Measurements from ENCODE around the gene PRKCD. TPM values are rescaled to one million over a fixed set of nuclear protein-coding genes. Genes with fewer than 3 reads are reported as not detected.

Gene PRKCD
- total and polyA plus RNA-seq, 2 experiments from 2014 or later = 1.8 to 9.6 TPM

GRCh38 chr3:53122933-53123305 lies 38.1 kb upstream of the PRKCD start:
- Histone ChIP-seq H3K4me2 (ENCODE audit: unreplicated experiment) (no peak overlapping the region), H3K27ac (no peak overlapping the region), H3K36me3 (ENCODE audit: low read depth) (peaks cover 48% of the 10 kb centered on the region), H3K9ac (no peak overlapping the region), H3K4me3 (no peak overlapping the region), H4K20me1 (ENCODE audit: insufficient read depth) (no peaks in the 10 kb centered on the region), H3K27me3 (replicated peaks; ENCODE audit: insufficient read depth) (no peaks in the 10 kb centered on the region), H3K79me2 (ENCODE audit: insufficient read depth) (peaks cover 7% of the 10 kb centered on the region; the same call in 1 of the 2 replicates), H3K4me1 (ENCODE audit: insufficient read depth) (no peaks in the 10 kb centered on the region), H3F3A (ENCODE audit: insufficient read depth) (no peaks in the 10 kb centered on the region), H2AFZ (no peak overlapping the region), H3K9me3 (ENCODE audit: low read depth) (no peaks in the 10 kb centered on the region), H3K9me2 (ENCODE audit: insufficient read depth) (no peaks in the 10 kb centered on the region)
- no peak for DNase-seq
- WGBS, 2 experiments (ENCODE audit: low coverage in 1 of 2, low lambda C conversion rate in 2 of 2, missing lambda C conversion rate in 2 of 2) = 94 to 100% methylated on average over 1 of the region's 1 CpG
- in situ Hi-C loops (cut with MboI) = no loop called here
- TF ChIP-seq EZH2phosphoT487 (IDR thresholded peaks at IDR 0.05; ENCODE audit: insufficient read depth, low read depth) (no peak), EZH2 (IDR thresholded peaks at IDR 0.05; ENCODE audit: insufficient read depth, poor library complexity, severe bottlenecking) (no peak)

DNA sequence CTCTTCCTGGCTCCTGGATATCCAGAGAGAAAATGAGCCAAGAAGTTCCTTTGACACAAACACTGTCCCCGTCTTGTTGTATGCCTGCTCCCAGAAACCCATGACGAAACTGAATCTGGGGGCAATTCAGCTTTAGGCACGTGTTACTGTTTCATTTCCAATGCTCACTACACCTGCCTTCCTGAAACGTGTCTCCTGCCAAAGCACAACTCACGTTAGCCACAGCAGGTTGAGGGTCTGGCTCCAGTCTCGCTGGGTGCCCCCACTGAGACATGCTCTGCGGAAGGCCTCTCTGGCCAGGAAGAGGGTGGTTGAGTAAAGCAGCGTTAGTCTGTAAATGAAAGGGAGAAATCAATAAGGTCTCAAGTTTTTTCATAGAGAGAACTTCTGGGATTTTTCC lies 37.5 kb upstream of the PRKCD start:
- no peak overlapping the region for H3K4me3 ChIP-seq
- no peaks in the 10 kb centered on the region for H3K4me1 ChIP-seq (ENCODE audit: insufficient read depth)
- H3F3A ChIP-seq (ENCODE audit: insufficient read depth) = no peaks in the 10 kb centered on the region
- H3K27me3 ChIP-seq (replicated peaks; ENCODE audit: insufficient read depth) = no peaks in the 10 kb centered on the region
- no peaks in the 10 kb centered on the region for H3K9me2 ChIP-seq (ENCODE audit: insufficient read depth)
- no peak overlapping the region for H3K4me2 ChIP-seq (ENCODE audit: unreplicated experiment)
- TF ChIP-seq EZH2 (IDR thresholded peaks at IDR 0.05; ENCODE audit: insufficient read depth, poor library complexity, severe bottlenecking) (no peak), EZH2phosphoT487 (IDR thresholded peaks at IDR 0.05; ENCODE audit: insufficient read depth, low read depth) (no peak)
- no peaks in the 10 kb centered on the region for H3K9me3 ChIP-seq (ENCODE audit: low read depth)
- 89 to 91% methylated on average over 8 of the region's 8 CpGs for WGBS, 2 experiments (ENCODE audit: low coverage in 1 of 2, low lambda C conversion rate in 2 of 2, missing lambda C conversion rate in 2 of 2)
- H3K79me2 ChIP-seq (ENCODE audit: insufficient read depth) = peaks cover 12% of the 10 kb centered on the region
- in situ Hi-C loops (cut with MboI) = no loop called here
- no peak overlapping the region for H3K27ac ChIP-seq
- no peak overlapping the region for H3K9ac ChIP-seq
- H3K36me3 ChIP-seq (ENCODE audit: low read depth) = peaks cover 43% of the 10 kb centered on the region
- H4K20me1 ChIP-seq (ENCODE audit: insufficient read depth) = no peaks in the 10 kb centered on the region
- no peak for DNase-seq
- no peak overlapping the region for H2AFZ ChIP-seq

- peaks cover 17% of the 10 kb centered on the region for H3K79me2 ChIP-seq (ENCODE audit: insufficient read depth)
- peaks cover 39% of the 10 kb centered on the region for H3K36me3 ChIP-seq (ENCODE audit: low read depth)
- in situ Hi-C loops (cut with MboI) = no loop called here
- no peak for TF ChIP-seq EZH2 (IDR thresholded peaks at IDR 0.05; ENCODE audit: insufficient read depth, poor library complexity, severe bottlenecking)
- H3K9me3 ChIP-seq (ENCODE audit: low read depth) = no peaks in the 10 kb centered on the region
- no peaks in the 10 kb centered on the region for H3K27me3 ChIP-seq (replicated peaks; ENCODE audit: insufficient read depth)
- H3F3A ChIP-seq (ENCODE audit: insufficient read depth) = no peaks in the 10 kb centered on the region
- no peaks in the 10 kb centered on the region for H3K9me2 ChIP-seq (ENCODE audit: insufficient read depth)
- no peak overlapping the region for H3K9ac ChIP-seq
- 0 out of 2 replicates have a peak, but pooled peaks cover under 1% of the 10 kb centered on the region for H3K4me1 ChIP-seq (ENCODE audit: insufficient read depth)
- no peak overlapping the region for H3K27ac ChIP-seq
- no peaks in the 10 kb centered on the region for H4K20me1 ChIP-seq (ENCODE audit: insufficient read depth)
- no peak for DNase-seq
- H3K4me2 ChIP-seq (ENCODE audit: unreplicated experiment) = no peak overlapping the region
- WGBS, 2 experiments (ENCODE audit: low coverage in 1 of 2, low lambda C conversion rate in 2 of 2, missing lambda C conversion rate in 2 of 2) = 94 to 97% methylated on average over 6 of the region's 6 CpGs
- no peak overlapping the region for H2AFZ ChIP-seq
- H3K4me3 ChIP-seq = no peak overlapping the region
Observed at GRCh38 chr3:53123953-53124352, 37.1 kb upstream of the PRKCD start.

DNA sequence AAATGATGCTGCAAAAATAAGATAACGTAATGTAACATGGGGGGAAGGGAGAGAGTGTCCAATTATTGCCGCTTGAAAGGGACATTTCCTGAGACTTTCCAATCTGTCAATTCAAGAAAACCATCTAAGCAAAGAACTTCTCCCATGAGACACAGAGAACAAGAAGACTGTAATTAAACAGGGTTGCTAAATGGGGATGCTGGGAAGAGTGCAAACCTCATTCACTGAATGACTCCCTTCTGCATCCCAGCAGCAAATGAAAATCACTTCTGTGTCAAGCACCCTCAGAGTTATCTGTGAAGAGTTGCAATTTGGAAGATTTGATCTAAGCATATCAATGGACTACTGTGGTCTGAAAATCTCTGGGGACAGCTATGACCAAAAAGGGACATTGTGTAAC lies 34.4 kb upstream of the PRKCD start:
- Histone ChIP-seq H2AFZ (no peak overlapping the region), H3K9me3 (ENCODE audit: low read depth) (no peaks in the 10 kb centered on the region), H3K9me2 (ENCODE audit: insufficient read depth) (no peaks in the 10 kb centered on the region), H3F3A (ENCODE audit: insufficient read depth) (peaks cover 7% of the 10 kb centered on the region), H3K4me2 (ENCODE audit: unreplicated experiment) (no peak overlapping the region), H3K4me1 (ENCODE audit: insufficient read depth) (peaks cover 14% of the 10 kb centered on the region), H4K20me1 (ENCODE audit: insufficient read depth) (no peaks in the 10 kb centered on the region), H3K27me3 (replicated peaks; ENCODE audit: insufficient read depth) (no peaks in the 10 kb centered on the region), H3K27ac (no peak overlapping the region), H3K79me2 (ENCODE audit: insufficient read depth) (peaks cover 30% of the 10 kb centered on the region), H3K36me3 (ENCODE audit: low read depth) (peaks cover 26% of the 10 kb centered on the region), H3K9ac (no peak overlapping the region), H3K4me3 (no peak overlapping the region)
- no peak for DNase-seq
- in situ Hi-C loops (cut with MboI) = no loop called here
- WGBS, 2 experiments (ENCODE audit: low coverage in 1 of 2, low lambda C conversion rate in 2 of 2, missing lambda C conversion rate in 2 of 2) = 96 to 98% methylated on average over 2 of the region's 2 CpGs
- no peak for TF ChIP-seq EZH2phosphoT487 (IDR thresholded peaks at IDR 0.05; ENCODE audit: insufficient read depth, low read depth)
- no peak for TF ChIP-seq EZH2 (IDR thresholded peaks at IDR 0.05; ENCODE audit: insufficient read depth, poor library complexity, severe bottlenecking)

- Histone ChIP-seq H3K27ac (no peak overlapping the region), H3K4me3 (peak overlapping the region; percentile 99), H3K9me2 (ENCODE audit: insufficient read depth) (no peaks in the 10 kb centered on the region), H3K36me3 (ENCODE audit: low read depth) (peaks cover 9% of the 10 kb centered on the region), H3K4me1 (ENCODE audit: insufficient read depth) (peaks cover 14% of the 10 kb centered on the region), H3K9me3 (ENCODE audit: low read depth) (no peaks in the 10 kb centered on the region), H3K27me3 (replicated peaks; ENCODE audit: insufficient read depth) (no peaks in the 10 kb centered on the region), H3F3A (ENCODE audit: insufficient read depth) (peaks cover 11% of the 10 kb centered on the region), H2AFZ (peak overlapping the region; percentile 99), H3K79me2 (ENCODE audit: insufficient read depth) (peaks cover 30% of the 10 kb centered on the region), H3K9ac (peak overlapping the region; percentile 99), H4K20me1 (ENCODE audit: insufficient read depth) (no peaks in the 10 kb centered on the region), H3K4me2 (ENCODE audit: unreplicated experiment) (peak overlapping the region; percentile 99)
- no peak for DNase-seq
- in situ Hi-C loops (cut with MboI) = no loop called here
- TF ChIP-seq EZH2 (IDR thresholded peaks at IDR 0.05; ENCODE audit: insufficient read depth, poor library complexity, severe bottlenecking) (no peak), EZH2phosphoT487 (IDR thresholded peaks at IDR 0.05; ENCODE audit: insufficient read depth, low read depth) (no peak)
- 63% methylated on average over 3 of the region's 3 CpGs for WGBS, 2 experiments (ENCODE audit: low coverage in 1 of 2, low lambda C conversion rate in 2 of 2, missing lambda C conversion rate in 2 of 2)
Observed at GRCh38 chr3:53129344-53129743, 31.7 kb upstream of the PRKCD start.

Measured in GM23248 (cell line).